Measurements from ENCODE around the gene ETAA1.

Gene ETAA1

DNA sequence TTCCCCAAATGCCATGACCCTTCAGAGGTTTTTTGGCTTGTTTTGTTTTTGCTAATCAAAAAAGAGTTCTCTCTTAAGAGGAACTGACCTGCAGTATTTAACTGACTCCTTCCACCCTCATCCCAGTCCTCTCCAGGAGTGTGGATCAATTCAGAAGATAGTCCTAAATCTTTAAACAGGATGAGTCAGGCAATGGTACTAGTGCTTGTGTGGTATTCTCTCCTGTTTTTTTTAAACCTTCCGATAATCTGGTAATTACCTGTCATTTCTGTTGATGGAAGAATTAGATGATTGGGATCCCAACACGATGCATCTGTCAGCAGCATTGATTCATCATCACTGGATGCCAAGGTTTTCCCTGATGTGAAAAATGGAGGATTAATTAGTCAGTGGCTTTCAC, 41.2 kb downstream of the ETAA1 start:
- no peak for DNase-seq

DNA sequence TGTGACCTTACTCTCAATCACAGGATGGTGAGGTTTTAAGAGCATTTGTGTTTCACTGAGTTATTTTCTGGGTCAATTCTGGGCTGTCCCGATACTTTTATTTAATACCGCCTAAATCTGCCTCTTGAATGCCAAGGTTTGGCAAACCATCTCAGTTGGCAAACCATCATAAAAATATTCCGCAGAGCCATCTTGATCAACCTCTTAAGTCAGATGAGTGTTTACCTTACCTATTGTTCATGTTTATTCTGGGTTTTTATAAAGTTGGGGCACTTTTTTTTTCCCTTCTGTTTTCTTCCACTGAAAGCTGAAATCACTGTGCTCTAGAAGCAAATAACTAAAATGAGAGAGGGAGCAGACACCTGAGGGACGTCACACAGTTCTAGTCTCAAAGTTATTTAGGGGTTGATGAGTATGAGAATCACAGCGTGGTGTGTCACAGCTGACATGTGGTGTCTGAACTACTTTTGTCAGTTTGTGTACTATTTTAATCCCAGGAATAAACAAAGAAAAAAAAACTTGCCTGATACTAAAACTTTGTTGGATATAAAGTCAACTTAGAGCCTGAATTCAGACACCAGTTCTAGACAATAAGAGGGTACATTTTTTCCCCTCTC, 48.6 kb downstream of the ETAA1 start:
- peak in 1 of 2 experiments; percentile 15 for DNase-seq

DNA sequence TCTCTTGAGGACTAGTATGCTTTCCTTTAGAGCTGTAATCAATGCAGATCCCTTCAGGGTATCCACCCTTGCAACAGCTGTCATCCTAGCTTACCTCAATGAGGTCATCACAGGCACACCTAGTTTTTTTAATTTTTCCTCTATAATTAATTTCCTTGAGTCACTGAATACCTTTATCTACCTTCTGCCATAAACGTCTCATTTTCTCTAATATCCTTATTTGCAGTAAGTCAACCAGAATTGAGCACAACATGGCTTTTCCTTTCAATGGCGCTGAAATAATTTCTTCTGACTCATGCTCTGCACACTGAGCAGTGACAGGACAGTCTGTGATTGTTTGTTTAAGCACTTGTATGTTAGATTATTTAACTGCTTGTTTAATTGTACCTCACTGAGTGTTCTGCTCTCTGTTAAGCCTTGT, 49.4 kb downstream of the ETAA1 start:
- peak; percentile 41 to 64 for DNase-seq

DNA sequence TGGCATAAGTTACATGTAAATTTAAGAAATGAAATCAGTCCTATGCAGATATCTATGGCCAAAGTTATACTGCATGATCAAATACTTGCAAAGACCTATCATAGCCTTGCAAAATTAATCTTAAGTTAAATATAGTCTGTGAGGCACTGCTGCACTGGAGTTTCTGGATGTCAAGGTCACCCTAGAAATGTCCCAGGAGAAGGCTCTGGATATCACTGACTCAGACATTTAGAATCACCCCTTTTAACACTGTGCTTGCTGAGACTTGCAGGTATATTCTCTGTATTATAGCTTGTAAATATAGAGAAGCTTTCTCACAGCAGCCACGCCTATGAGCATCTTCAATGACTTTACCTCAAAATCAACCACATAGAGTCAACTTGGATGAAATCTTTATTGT, 51.5 kb downstream of the ETAA1 start:
- DNase-seq = no peak

DNA sequence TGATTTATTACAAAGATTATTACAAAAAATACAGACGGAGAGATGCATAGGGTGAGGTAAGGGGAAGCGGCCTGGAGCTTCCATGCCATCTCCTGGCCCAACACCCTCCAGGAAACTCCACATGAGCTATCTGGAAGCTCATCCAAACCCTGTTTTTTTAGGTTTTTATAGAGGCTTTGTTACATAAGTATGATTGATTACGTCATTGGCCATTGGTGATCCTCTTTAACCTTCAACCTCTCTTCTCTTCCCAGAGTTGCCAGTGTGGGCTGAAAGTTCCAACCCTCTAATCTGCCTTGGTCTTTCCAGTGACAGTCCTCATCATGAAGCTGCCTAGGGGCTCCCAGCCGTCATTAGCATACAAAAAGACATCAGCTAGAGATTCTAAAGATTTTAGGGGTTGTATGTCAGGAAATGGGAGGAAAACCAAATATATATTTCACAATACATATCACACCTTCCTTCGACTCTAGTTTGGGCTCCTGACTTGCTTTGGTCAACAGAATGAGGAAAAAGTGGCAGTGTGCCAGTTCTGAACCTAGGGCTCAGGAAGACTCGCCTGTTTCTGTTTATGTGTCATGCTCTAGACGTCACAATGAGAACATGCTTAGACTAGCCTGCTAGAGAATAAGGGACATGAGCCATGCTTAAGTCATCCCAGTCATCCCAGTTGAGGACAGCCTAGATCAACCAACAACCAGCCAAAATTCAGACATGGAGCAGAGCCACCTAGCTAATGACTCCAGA, 54.1 kb downstream of the ETAA1 start:
- DNase-seq = peak; percentile 59 to 79

DNA sequence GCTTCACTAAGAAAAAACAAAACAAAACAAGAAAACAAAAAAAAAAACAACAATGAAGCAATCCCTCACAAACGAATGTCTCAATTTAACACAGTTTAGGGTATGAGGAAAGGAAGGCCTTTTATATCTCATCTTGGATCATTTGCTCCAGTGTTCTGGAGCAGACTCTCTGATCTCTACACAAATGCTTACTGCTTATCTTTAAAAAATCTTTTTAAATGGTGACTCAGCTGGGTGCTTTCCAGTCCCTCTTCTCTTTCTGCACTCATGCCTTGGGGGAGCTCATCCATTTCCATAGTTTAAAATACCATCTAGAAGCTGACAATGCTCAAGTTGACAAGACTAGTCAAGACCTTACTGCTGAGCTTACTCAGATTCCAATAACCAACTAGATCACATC, 56.2 kb downstream of the ETAA1 start:
- no peak for DNase-seq

DNA sequence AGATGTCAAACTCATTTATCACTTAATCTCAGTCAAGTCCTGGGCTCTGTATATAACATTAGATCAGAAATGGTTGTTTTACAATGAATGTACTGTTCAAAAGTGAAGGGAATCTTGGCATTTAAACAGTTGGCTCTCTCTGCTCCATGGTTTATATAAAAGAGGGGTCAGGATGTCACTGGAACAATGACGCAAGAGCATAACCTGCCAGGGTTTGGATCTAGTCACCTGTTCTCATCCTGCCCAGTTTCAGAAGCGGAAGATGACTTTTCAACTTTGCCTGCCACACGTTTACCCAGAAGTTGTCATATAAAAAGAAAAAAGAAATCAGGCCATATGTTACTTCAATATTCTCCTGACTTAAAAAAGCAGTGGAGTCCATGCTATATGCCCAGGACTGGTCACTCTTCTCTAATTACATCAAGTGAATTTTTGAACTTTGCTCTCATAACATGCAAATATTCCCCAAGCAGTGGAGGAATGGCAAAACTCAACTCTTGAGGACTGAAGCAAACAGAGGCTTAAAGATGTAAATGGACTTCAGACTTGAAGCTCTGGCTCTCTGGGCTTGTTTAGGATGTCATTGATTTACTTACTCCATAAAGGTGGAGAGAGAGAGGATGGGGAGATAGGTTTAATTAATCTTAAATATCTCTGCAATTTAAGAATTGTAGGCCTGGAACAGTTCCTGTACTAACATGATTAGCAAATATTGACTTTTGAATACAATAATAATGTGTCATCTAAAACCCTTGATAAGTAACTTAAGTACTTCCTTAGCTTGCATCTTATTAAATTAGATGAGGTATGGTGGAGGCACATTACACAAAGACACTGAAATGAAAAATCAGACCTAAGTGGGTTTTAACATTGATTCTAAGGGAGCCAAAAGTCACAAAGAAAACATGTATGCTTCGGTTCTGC, 58.3 kb downstream of the ETAA1 start:
- peak in 1 of 2 experiments; percentile 19 for DNase-seq

DNA sequence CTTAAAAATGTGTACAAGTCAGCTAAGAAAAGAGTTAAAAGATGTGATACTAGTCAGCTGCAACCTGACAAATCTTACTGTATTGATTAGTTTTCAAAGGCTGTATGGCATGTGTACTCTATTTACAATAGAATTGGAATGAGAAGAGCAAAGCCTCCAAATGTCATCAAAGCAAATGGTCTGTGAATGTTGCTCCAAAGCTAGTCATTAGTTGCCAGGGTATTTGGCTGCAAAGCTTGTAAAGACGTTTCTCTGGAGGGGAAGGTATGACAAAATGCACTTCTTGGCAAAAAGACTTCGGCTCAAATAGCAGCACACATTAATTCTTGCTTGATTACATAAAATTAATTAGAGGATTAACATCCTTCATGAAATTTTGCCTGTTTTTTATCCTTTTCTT, 59.3 kb downstream of the ETAA1 start:
- peak in 1 of 2 experiments; percentile 30 for DNase-seq

DNA sequence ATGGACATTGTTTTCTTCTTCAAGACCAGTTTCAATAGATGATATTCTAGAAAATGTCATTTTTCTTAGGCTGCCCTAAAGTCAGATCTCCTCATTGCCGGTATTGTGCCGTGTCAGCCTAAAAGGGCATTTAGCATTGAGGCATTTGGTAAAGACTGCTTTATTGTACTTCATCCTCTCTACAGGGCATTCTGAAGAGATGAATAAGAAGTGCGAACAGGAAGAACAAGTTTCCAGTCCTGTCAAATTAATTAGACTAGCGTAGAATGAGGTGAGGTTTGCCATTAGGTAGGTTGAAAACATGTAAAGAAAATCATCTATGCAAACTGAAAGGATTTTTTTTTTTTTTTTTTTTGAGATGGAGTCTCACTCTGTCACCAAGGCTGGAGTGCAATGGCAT, 60.6 kb downstream of the ETAA1 start:
- DNase-seq = no peak

DNA sequence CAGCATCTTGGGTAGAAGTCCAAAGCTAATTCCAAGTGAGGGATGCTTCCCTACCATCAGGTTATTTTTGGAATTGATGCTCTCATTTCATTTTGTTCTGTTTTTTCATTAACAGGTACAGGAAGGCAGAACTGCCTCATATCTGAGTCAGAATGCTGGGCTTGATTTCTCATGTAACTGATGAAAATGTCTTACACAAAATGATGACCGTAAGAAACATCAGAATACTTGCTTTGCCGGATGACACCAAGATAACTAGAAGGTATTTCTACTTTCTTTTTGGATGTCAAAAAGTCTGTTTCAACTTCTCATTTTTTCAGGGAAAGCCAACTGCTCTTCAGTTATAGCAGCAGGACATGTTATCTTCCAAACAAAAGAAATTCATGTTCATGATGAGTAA, 62.6 kb downstream of the ETAA1 start:
- DNase-seq = no peak

Measured in SHP77 (cell line).